Measurements from ENCODE around the gene CLCF1. TPM values are rescaled to one million over a fixed set of nuclear protein-coding genes. Genes with fewer than 3 reads are reported as not detected.
A peak's percentile ranks its signal among the peaks of the same experiment; 100 is the strongest.
"Not testable (repeated sequence)": the region's sequence is repeated elsewhere in the genome, so short reads cannot be mapped to it uniquely, and the experiment has no call there.

Gene CLCF1
- total and polyA plus RNA-seq, 2 donors, result 0.19 to 2.0 TPM

DNA sequence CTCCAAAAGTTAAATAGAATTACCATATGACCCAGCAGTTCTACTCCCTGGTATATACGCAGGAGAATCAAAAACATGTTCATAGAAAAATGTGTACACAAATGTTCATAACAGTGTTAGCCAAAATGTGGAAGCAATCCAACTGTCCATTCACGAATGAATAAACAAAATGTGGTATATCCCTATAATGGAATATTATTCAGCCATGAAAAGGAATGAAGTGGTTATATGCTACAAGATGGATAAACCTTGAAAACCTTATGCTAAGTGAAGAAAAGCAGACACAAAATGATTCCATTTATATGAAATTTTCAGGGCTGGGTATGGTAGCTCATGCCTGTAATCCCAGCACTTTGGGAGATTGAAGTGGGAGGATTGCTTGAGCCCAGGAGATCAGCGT lies 36.1 kb downstream of the CLCF1 start:
- Histone ChIP-seq H3K36me3 (ENCODE audit: control insufficient read depth in 2 of 2, insufficient read depth in 2 of 2, low read length in 1 of 2) (no peaks in the 10 kb centered on the region), H3K27me3 (ENCODE audit: control insufficient read depth in 2 of 2, insufficient read depth in 1 of 2, low read length in 1 of 2) (no peaks in the 10 kb centered on the region), H3K4me1 (ENCODE audit: control insufficient read depth in 2 of 2, insufficient read depth in 2 of 2, low read length in 2 of 2) (no peaks in the 10 kb centered on the region), H3K27ac (ENCODE audit: low read depth in 1 of 2, low read length in 1 of 2) (no peak overlapping the region), H3K9me3 (ENCODE audit: control insufficient read depth in 2 of 2, insufficient read depth in 1 of 2, low read length in 1 of 2) (peaks cover 0 to 4% of the 10 kb centered on the region in 2 donors), H3K4me3 (ENCODE audit: low read length in 2 of 2) (no peak overlapping the region)
- 99% methylated on average over 3 of the region's 3 CpGs for WGBS
- DNase-seq (ENCODE audit: low read depth in 6 of 9, low spot score in 9 of 9), result no peak

DNA sequence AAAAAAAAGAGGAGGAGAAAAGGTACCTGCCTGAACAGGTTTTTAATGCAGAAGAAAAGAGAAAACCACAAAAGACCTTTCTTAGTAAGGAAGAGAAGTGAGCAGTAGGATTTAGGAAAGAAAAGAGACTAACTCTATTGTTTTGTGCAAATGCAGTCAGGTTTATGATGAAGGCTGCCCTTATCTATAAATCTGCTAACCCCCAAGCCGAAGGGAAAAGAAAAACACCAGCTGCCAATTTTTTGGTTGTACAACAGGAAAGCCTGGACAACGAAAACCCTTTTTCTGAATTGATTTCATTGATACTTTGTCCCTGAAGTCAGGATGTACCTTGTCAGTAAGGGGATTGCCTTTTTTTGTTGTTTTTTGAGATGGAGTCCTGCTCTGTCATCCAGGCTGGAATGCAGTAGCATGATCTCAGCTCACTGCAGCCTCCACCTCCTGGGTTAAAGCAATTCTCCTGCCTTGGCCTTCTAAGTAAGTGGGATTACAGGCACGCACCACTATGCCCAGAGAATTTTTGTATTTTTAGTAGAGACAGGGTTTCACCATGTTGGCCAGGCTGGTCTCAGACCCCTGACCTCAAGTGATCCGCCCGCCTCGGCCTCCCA lies 41.2 kb downstream of the CLCF1 start:
- 92% methylated on average over 6 of the region's 6 CpGs for WGBS
- Histone ChIP-seq H3K4me1 (ENCODE audit: control insufficient read depth in 2 of 2, insufficient read depth in 2 of 2, low read length in 2 of 2) (no peaks in the 10 kb centered on the region), H3K9me3 (ENCODE audit: control insufficient read depth in 2 of 2, insufficient read depth in 1 of 2, low read length in 1 of 2) (no peaks in the 10 kb centered on the region), H3K36me3 (ENCODE audit: control insufficient read depth in 2 of 2, insufficient read depth in 2 of 2, low read length in 1 of 2) (no peaks in the 10 kb centered on the region), H3K4me3 (ENCODE audit: low read length in 2 of 2) (no peak overlapping the region), H3K27ac (ENCODE audit: low read depth in 1 of 2, low read length in 1 of 2) (no peak overlapping the region), H3K27me3 (ENCODE audit: control insufficient read depth in 2 of 2, insufficient read depth in 1 of 2, low read length in 1 of 2) (no peaks in the 10 kb centered on the region)
- no peak for DNase-seq (ENCODE audit: low read depth in 6 of 9, low spot score in 9 of 9)

DNA sequence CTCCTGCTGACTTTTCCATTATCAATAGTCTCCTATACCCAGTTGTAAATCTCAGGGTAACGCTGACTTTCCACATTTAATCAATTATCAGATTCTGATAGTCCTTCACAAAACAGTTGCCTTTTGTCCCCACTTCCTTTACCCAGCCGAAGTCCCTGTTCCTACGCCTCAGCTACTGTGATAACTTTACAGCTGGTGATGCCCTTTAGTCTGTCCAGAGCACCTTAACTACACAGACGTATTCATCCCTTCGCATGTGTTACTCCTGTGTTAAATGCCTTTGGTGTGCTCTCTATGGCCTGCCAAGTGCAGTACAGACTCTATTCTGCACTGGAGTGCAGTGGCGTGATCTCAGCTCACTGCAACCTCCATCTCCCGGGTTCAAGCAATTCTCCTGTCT lies 49.9 kb downstream of the CLCF1 start:
- Histone ChIP-seq H3K9me3 (ENCODE audit: control insufficient read depth in 2 of 2, insufficient read depth in 1 of 2, low read length in 1 of 2) (no peaks in the 10 kb centered on the region), H3K27me3 (ENCODE audit: control insufficient read depth in 2 of 2, insufficient read depth in 1 of 2, low read length in 1 of 2) (peaks cover 0 to 7% of the 10 kb centered on the region in 2 donors), H3K36me3 (ENCODE audit: control insufficient read depth in 2 of 2, insufficient read depth in 2 of 2, low read length in 1 of 2) (no peaks in the 10 kb centered on the region), H3K4me1 (ENCODE audit: control insufficient read depth in 2 of 2, insufficient read depth in 2 of 2, low read length in 2 of 2) (peaks cover under 1 to 2% of the 10 kb centered on the region in 2 donors), H3K27ac (ENCODE audit: low read depth in 1 of 2, low read length in 1 of 2) (no peak overlapping the region), H3K4me3 (ENCODE audit: low read length in 2 of 2) (no peak overlapping the region)
- no peak for DNase-seq (ENCODE audit: low read depth in 6 of 9, low spot score in 9 of 9)
- WGBS, result 98% methylated on average over 7 of the region's 7 CpGs

DNA sequence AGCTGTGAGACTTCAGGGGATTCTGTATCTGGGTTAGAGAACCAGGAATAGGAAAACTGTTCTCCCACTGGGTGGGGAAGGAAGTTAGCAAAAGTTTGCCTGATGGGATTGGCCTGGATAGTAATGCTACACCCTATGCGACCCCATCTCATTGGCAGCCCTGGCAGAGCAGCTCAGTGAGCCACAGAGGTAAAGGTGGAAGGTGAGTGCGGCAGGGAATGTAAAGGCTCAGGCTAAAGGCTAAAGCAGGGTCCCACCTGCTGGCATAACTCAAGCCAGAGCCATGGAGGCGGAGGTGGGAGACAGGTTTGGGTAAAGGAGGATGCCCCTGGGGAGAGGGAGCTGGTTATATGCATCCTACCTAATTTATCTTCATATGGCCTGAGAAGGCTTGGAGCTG lies 51.3 kb downstream of the CLCF1 start:
- H3K36me3 ChIP-seq (ENCODE audit: control insufficient read depth in 2 of 2, insufficient read depth in 2 of 2, low read length in 1 of 2), result no peaks in the 10 kb centered on the region
- no peak for DNase-seq (ENCODE audit: low read depth in 6 of 9, low spot score in 9 of 9)

DNA sequence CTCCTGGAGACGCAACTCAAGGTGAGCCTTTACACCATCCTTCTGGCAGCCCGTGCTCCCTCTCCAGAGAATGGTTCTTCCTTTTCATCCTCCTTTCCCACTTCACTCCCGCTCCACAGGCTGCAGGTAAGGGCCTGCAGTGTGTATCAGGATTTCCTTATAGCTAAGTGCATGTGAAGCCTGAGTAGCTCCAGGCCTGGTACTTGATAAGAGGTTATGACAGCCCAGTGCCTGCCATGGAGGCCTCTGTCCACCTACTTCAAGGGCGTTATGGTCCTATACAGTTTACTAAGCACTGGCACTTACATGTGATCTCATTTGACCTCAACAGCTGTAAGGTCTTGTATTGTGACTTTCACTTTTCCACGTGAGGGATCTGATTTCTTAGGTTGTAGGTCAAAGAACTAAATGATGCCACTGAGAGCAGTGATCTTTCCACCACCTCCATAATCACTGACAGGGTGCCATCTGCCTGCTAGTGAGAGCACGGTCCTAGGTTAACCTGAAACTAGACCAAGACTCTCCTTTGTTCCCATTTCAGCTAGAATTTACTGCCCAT lies 52.0 kb downstream of the CLCF1 start:
- 95% methylated on average over 6 of the region's 6 CpGs for WGBS
- DNase-seq (ENCODE audit: low read depth in 6 of 9, low spot score in 9 of 9), result no peak
- H3K27ac ChIP-seq (ENCODE audit: low read depth in 1 of 2, low read length in 1 of 2), result no peak overlapping the region
- no peaks in the 10 kb centered on the region for H3K36me3 ChIP-seq (ENCODE audit: control insufficient read depth in 2 of 2, insufficient read depth in 2 of 2, low read length in 1 of 2)
- H3K27me3 ChIP-seq (ENCODE audit: control insufficient read depth in 2 of 2, insufficient read depth in 1 of 2, low read length in 1 of 2), result peaks cover 0 to 15% of the 10 kb centered on the region in 2 donors
- H3K4me1 ChIP-seq (ENCODE audit: control insufficient read depth in 2 of 2, insufficient read depth in 2 of 2, low read length in 2 of 2), result peaks cover 7 to 12% of the 10 kb centered on the region in 2 donors
- H3K4me3 ChIP-seq (ENCODE audit: low read length in 2 of 2), result no peak overlapping the region
- peaks cover 0 to 7% of the 10 kb centered on the region in 2 donors for H3K9me3 ChIP-seq (ENCODE audit: control insufficient read depth in 2 of 2, insufficient read depth in 1 of 2, low read length in 1 of 2)

More for the DNA sequence above, 51.3 kb downstream of the CLCF1 start:
- Histone ChIP-seq H3K9me3 (ENCODE audit: control insufficient read depth in 2 of 2, insufficient read depth in 1 of 2, low read length in 1 of 2) (peaks cover 0 to 7% of the 10 kb centered on the region in 2 donors), H3K27me3 (ENCODE audit: control insufficient read depth in 2 of 2, insufficient read depth in 1 of 2, low read length in 1 of 2) (peaks cover 0 to 15% of the 10 kb centered on the region in 2 donors), H3K4me3 (ENCODE audit: low read length in 2 of 2) (no peak overlapping the region), H3K4me1 (ENCODE audit: control insufficient read depth in 2 of 2, insufficient read depth in 2 of 2, low read length in 2 of 2) (peaks cover 7 to 9% of the 10 kb centered on the region in 2 donors), H3K27ac (ENCODE audit: low read depth in 1 of 2, low read length in 1 of 2) (no peak overlapping the region)
- over 99% methylated on average over 3 of the region's 3 CpGs for WGBS

DNA sequence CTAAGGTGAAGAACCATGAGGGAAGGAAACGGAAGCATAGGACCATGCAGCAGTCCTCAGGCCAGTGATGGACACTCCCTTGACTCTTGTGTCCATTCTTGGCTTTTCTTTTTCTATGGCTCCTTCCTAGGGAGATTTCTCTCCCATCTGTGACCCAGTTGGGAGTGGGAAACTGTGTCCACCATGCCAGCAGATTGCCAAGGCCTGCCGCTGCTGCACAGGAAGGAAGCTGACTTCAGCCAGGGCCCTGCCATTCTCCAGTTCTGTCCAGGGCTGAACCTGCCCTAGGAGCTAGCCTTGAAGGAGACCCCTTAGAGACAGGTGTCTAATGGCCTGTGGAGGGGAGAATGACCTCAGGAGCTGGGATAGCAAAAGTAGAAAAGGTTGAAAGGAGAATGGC lies 52.7 kb downstream of the CLCF1 start:
- peaks cover 0 to 7% of the 10 kb centered on the region in 2 donors for H3K9me3 ChIP-seq (ENCODE audit: control insufficient read depth in 2 of 2, insufficient read depth in 1 of 2, low read length in 1 of 2)
- H3K4me1 ChIP-seq (ENCODE audit: control insufficient read depth in 2 of 2, insufficient read depth in 2 of 2, low read length in 2 of 2), result peaks cover 7 to 12% of the 10 kb centered on the region in 2 donors
- H3K36me3 ChIP-seq (ENCODE audit: control insufficient read depth in 2 of 2, insufficient read depth in 2 of 2, low read length in 1 of 2), result no peaks in the 10 kb centered on the region
- DNase-seq (ENCODE audit: low read depth in 6 of 9, low spot score in 9 of 9), result no peak
- over 99% methylated on average over 2 of the region's 2 CpGs for WGBS
- H3K4me3 ChIP-seq (ENCODE audit: low read length in 2 of 2), result no peak overlapping the region
- peaks cover 0 to 15% of the 10 kb centered on the region in 2 donors for H3K27me3 ChIP-seq (ENCODE audit: control insufficient read depth in 2 of 2, insufficient read depth in 1 of 2, low read length in 1 of 2)
- no peak overlapping the region for H3K27ac ChIP-seq (ENCODE audit: low read depth in 1 of 2, low read length in 1 of 2)

DNA sequence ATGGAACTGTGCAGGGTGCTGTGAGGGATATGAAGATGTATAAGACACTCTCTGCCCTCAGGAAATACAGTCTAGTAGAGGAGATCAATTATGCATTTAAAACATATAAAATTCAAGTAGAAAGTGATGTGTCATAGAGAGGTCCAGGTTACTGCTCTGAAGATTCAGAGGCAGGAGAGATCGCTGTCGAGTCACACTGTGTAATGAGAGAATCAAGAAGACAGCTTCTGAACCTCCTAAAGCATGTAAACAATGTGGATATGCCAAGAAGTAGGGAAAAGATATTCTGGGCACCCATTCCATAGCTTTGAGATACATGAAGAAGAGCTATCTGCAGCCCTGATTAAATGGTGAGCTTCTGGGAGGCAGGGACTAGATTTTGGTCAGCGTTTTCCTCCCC lies 53.4 kb downstream of the CLCF1 start:
- WGBS, result 95% methylated on average over 3 of the region's 3 CpGs
- H3K9me3 ChIP-seq (ENCODE audit: control insufficient read depth in 2 of 2, insufficient read depth in 1 of 2, low read length in 1 of 2), result peaks cover 0 to 7% of the 10 kb centered on the region in 2 donors

DNA sequence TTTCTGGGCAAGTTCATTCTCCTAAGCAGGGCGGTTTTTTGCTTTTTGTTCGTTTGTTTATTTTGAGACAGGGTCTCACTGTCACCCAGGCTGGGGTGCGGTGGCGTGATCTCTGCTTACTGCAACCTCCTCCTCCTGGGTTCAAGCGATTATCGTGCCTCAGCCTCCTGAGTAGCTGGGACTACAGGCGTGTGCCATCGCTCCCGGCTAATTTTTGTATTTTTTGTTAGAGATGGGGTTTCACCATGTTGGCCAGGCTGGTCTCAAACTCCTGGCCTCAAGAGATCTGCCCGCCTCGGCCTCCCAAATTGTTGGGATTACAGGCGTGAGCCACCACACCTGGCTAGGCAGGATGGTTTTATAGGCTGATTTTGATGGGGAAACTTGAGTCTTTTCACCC lies 54.5 kb downstream of the CLCF1 start:
- not testable (repeated sequence) for H3K36me3 ChIP-seq (ENCODE audit: control insufficient read depth in 2 of 2, insufficient read depth in 2 of 2, low read length in 1 of 2); H3K9me3 ChIP-seq (ENCODE audit: control insufficient read depth in 2 of 2, insufficient read depth in 1 of 2, low read length in 1 of 2)

More for the DNA sequence above, 53.4 kb downstream of the CLCF1 start:
- DNase-seq (ENCODE audit: low read depth in 6 of 9, low spot score in 9 of 9), result no peak
- Histone ChIP-seq H3K4me3 (ENCODE audit: low read length in 2 of 2) (no peak overlapping the region), H3K36me3 (ENCODE audit: control insufficient read depth in 2 of 2, insufficient read depth in 2 of 2, low read length in 1 of 2) (no peaks in the 10 kb centered on the region), H3K27ac (ENCODE audit: low read depth in 1 of 2, low read length in 1 of 2) (no peak overlapping the region), H3K4me1 (ENCODE audit: control insufficient read depth in 2 of 2, insufficient read depth in 2 of 2, low read length in 2 of 2) (peaks cover 7 to 12% of the 10 kb centered on the region in 2 donors), H3K27me3 (ENCODE audit: control insufficient read depth in 2 of 2, insufficient read depth in 1 of 2, low read length in 1 of 2) (peaks cover 0 to 15% of the 10 kb centered on the region in 2 donors)

DNA sequence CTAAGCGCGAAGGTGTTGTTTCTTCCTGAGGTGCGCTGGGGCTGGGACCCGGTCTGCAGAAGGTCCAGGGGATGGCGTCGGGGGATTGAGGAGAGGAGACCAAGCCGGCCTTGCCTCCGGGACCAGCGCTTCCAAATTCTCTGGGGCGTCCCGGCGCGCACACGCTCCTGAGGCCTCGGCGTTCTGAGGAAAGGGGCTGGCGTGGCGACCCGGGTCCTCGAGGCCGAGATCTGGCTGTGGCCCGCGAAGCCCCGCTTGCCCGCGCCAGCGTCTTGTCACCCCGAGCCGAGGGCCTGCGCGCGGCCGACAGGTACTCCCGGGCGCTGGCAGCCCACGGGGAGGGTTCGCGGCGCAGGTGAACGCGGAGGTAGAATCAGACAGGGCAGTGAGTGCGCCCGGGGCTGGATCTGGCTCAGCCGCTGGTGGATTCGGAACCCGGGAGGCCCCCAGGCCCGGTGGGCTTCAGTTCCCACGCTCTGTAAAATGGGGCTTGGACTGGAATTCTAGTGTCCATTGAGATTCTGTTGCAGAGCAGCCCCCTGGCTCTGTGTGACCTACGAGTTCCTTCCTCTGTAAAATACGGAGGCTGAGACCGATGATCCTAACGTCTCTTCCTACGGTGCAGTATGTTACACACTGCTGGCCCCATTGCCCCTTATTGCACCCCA lies 55.4 kb downstream of the CLCF1 start:
- no peaks in the 10 kb centered on the region for H3K36me3 ChIP-seq (ENCODE audit: control insufficient read depth in 2 of 2, insufficient read depth in 2 of 2, low read length in 1 of 2)
- H3K27me3 ChIP-seq (ENCODE audit: control insufficient read depth in 2 of 2, insufficient read depth in 1 of 2, low read length in 1 of 2), result peaks cover 0 to 15% of the 10 kb centered on the region in 2 donors
- no peak for DNase-seq (ENCODE audit: low read depth in 6 of 9, low spot score in 9 of 9)
- H3K4me3 ChIP-seq (ENCODE audit: low read length in 2 of 2), result peak overlapping the region; percentile 67 to 84
- peaks cover 7 to 16% of the 10 kb centered on the region in 2 donors for H3K4me1 ChIP-seq (ENCODE audit: control insufficient read depth in 2 of 2, insufficient read depth in 2 of 2, low read length in 2 of 2)
- H3K9me3 ChIP-seq (ENCODE audit: control insufficient read depth in 2 of 2, insufficient read depth in 1 of 2, low read length in 1 of 2), result peaks cover 0 to 7% of the 10 kb centered on the region in 2 donors
- WGBS, result 1% methylated on average over 53 of the region's 53 CpGs
- H3K27ac ChIP-seq (ENCODE audit: low read depth in 1 of 2, low read length in 1 of 2), result no peak overlapping the region

More for the DNA sequence above, 54.5 kb downstream of the CLCF1 start:
- Histone ChIP-seq H3K4me1 (ENCODE audit: control insufficient read depth in 2 of 2, insufficient read depth in 2 of 2, low read length in 2 of 2) (peaks cover 7 to 12% of the 10 kb centered on the region in 2 donors), H3K27me3 (ENCODE audit: control insufficient read depth in 2 of 2, insufficient read depth in 1 of 2, low read length in 1 of 2) (peaks cover 0 to 15% of the 10 kb centered on the region in 2 donors)
- DNase-seq (ENCODE audit: low read depth in 6 of 9, low spot score in 9 of 9); H3K27ac ChIP-seq (ENCODE audit: low read depth in 1 of 2, low read length in 1 of 2); H3K4me3 ChIP-seq (ENCODE audit: low read length in 2 of 2): not testable (repeated sequence)
- 99% methylated on average over 12 of the region's 12 CpGs for WGBS

All from thymus (tissue), 11 donors.